BJ (cell line): ENCODE results near the gene MMP10. TPM values are rescaled to one million over a fixed set of nuclear protein-coding genes. Genes with fewer than 3 reads are reported as not detected.

Source experiments
- CTCF ChIA-PET: fragments of 350-600 bp; formaldehyde crosslinking; extraction: SDS; loops from one replicate; lab custom pipeline; 2021; ENCODE audit warnings: antibody characterized with exemption, inconsistent platforms; lab: Yijun Ruan, JAX
- POLR2A ChIA-PET: fragments of 300-600 bp; sonication (Branson Sonifier 250); formaldehyde crosslinking; extraction: SDS; loops from one replicate; lab custom pipeline; 2021; ENCODE audit warnings: antibody characterized with exemption; lab: Charles Lee
- DNase-seq: peaks from one replicate; pipeline ENCODE4 v3.0.0-alpha.2; 2011; ENCODE audit warnings: low read depth
- H3K27me3 ChIP-seq: 2 replicates; pipeline ENCODE4 v1.6.0; 2011; ENCODE audit warnings: low read length; ENCODE audit not compliant: control insufficient read depth, insufficient read depth
- H3K36me3 ChIP-seq: 2 replicates; pipeline ENCODE4 v1.5.1; 2011; ENCODE audit warnings: low read length; ENCODE audit not compliant: control insufficient read depth, insufficient read depth
- H3K4me3 ChIP-seq: 2 replicates; pipeline ENCODE4 v1.5.1; 2011; ENCODE audit warnings: low read depth, mild to moderate bottlenecking, control low read depth, low read length
- polyA minus RNA-seq: library from RNA; depleted of rRNA, polyadenylated mRNA; stranded (reverse); fragments of >200 nt; gene quantifications from 2 replicates; pipeline ENCODE4 v1.2.3, GENCODE V29; 2011; rRNA and poly(A)+ RNA removed
- polyA plus RNA-seq: library from polyadenylated mRNA; depleted of rRNA; stranded (reverse); fragments of >200 nt; gene quantifications from 2 replicates; pipeline ENCODE4 v1.2.3, GENCODE V29; 2011; rRNA removed
- TF ChIP-seq, protein P1 (sequence below): IDR thresholded peaks from 2 replicates; pipeline ENCODE4 v1.5.1; 2011; ENCODE audit warnings: low read depth, mild to moderate bottlenecking, control low read depth, inconsistent platforms, low read length, moderate library complexity; ENCODE audit not compliant: insufficient read depth

MMP10 gene
- polyA plus RNA-seq (0.16 and 0.29 TPM in 2 replicates), polyA minus RNA-seq (not detected in 2 replicates)

- ChIA-PET CTCF (interaction anchor here (0.7 to 2.0 kb wide), 15 partner anchors 8 to 255 kb away, joined by 3 to 10 read pairs (median 3); no protein-coding TSS in a partner anchor), POLR2A (no interaction called here)
- no peak within 1 kb of the TSS for H3K4me3 ChIP-seq
- DNase-seq: no peak
- H3K36me3 ChIP-seq: no peaks in the 10 kb centered on the region
- no peaks in the 10 kb centered on the region; the same call in none of the 2 replicates for H3K27me3 ChIP-seq
- TF ChIP-seq, protein P1, sequence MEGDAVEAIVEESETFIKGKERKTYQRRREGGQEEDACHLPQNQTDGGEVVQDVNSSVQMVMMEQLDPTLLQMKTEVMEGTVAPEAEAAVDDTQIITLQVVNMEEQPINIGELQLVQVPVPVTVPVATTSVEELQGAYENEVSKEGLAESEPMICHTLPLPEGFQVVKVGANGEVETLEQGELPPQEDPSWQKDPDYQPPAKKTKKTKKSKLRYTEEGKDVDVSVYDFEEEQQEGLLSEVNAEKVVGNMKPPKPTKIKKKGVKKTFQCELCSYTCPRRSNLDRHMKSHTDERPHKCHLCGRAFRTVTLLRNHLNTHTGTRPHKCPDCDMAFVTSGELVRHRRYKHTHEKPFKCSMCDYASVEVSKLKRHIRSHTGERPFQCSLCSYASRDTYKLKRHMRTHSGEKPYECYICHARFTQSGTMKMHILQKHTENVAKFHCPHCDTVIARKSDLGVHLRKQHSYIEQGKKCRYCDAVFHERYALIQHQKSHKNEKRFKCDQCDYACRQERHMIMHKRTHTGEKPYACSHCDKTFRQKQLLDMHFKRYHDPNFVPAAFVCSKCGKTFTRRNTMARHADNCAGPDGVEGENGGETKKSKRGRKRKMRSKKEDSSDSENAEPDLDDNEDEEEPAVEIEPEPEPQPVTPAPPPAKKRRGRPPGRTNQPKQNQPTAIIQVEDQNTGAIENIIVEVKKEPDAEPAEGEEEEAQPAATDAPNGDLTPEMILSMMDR: peak; percentile 71
These were observed at the start of gene MMP10 for GRCh38 chr11:102780491-102780918. Gene MMP10 (minus strand): TSS chr11:102780628. CDS start chr11:102780591, 37 bp downstream.

- Histone ChIP-seq H3K4me3 (no peak overlapping the region), H3K27me3 (no peaks in the 10 kb centered on the region), H3K36me3 (no peaks in the 10 kb centered on the region)
- ChIA-PET CTCF (interaction anchor here (0.9 to 4.6 kb wide), 8 partner anchors 14 to 233 kb away, joined by 4 to 65 read pairs (median 6); no protein-coding TSS in a partner anchor), POLR2A (no interaction called here)
- TF ChIP-seq, protein P1: no peak
- no peak for DNase-seq
These were observed 49.0 kb upstream of the MMP10 start for GRCh38 chr11:102829316-102830000.

GRCh38 chr11:102824556-102824955, 44.1 kb upstream of the MMP10 start:
- no peak overlapping the region for H3K4me3 ChIP-seq
- peaks cover 5% of the 10 kb centered on the region; the same call in 1 of the 2 replicates for H3K27me3 ChIP-seq
- POLR2A ChIA-PET: no interaction called here
- CTCF ChIA-PET: interaction anchor here (1.1 to 2.5 kb wide), 3 partner anchors 14 to 117 kb away, joined by 3 to 5 read pairs (median 4); no protein-coding TSS in a partner anchor
- H3K36me3 ChIP-seq: no peaks in the 10 kb centered on the region
- DNase-seq: no peak
- TF ChIP-seq, protein P1: no peak

GRCh38 chr11:102819491-102819890, 39.1 kb upstream of the MMP10 start:
- H3K27me3 ChIP-seq: peaks cover 6% of the 10 kb centered on the region; the same call in 1 of the 2 replicates
- ChIA-PET POLR2A (no interaction called here), CTCF (interaction anchor here (0.8 to 0.9 kb wide), 2 partner anchors 12 to 85 kb away, joined by 3 read pairs; no protein-coding TSS in a partner anchor)
- DNase-seq: no peak
- TF ChIP-seq, protein P1: no peak
- H3K36me3 ChIP-seq: no peaks in the 10 kb centered on the region
- no peak overlapping the region for H3K4me3 ChIP-seq

DNA sequence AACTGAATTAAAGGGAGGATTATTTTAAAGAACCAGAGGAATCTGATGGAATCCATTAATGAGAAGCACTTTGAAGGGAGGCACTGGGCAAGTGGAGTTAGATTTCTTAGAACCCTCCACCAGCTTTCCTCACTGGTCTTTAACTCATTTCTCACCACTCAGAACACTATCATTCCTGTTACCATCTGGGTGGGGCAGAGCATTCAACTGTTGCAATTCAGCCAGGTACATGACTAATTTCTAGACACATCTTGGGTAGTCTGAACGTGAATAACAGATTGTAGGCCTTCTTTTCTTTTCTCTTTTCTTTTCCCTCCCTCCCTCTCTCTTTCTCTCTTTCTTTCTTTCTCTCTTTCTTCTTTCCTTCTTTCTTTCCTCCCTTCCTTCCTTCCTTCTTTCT, 33.1 kb upstream of the MMP10 start:
- DNase-seq: no peak
- Histone ChIP-seq H3K27me3 (no peaks in the 10 kb centered on the region), H3K4me3 (no peak overlapping the region), H3K36me3 (no peaks in the 10 kb centered on the region)
- CTCF ChIA-PET: interaction anchor here (1.0 kb wide), 1 partner anchor 118 kb away, joined by 3 read pairs; no protein-coding TSS in a partner anchor
- TF ChIP-seq, protein P1: no peak
- POLR2A ChIA-PET: no interaction called here
